HCT116 (cell line): ENCODE data around the gene UBE2J2. TPM values are rescaled to one million over a fixed set of nuclear protein-coding genes. Genes with fewer than 3 reads are reported as not detected.

Experiments used
- ATAC-seq: fragments of 200-7000 bp; cut with Tn5 transposase; 2 replicates; pipeline ENCODE4 v1.9.1; 2020; ENCODE audit warnings: mild to moderate bottlenecking, moderate library complexity
- BruUV-seq: library from RNA; stranded (reverse); fragments of 400-500 nt; replicated peaks from 2 replicates; lab custom pipeline; 2021; lab: Mats Ljungman, UMichigan
- CTCF ChIA-PET: fragments of 300-600 bp; sonication (Branson Sonifier 250); formaldehyde crosslinking; loops from one replicate; lab custom pipeline; 2021; ENCODE audit warnings: antibody characterized with exemption; lab: Charles Lee
- POLR2A ChIA-PET: fragments of 300-600, 350-600 bp; sonication (Branson Sonifier 250); formaldehyde crosslinking; loops from one replicate; lab custom pipeline; 2021; ENCODE audit warnings: antibody characterized with exemption; lab: Charles Lee
- RAD21 ChIA-PET, 2 experiments: fragments of 300-600 bp; sonication (Branson Sonifier 250); formaldehyde crosslinking; loops; one replicate each; lab custom pipeline; 2023; ENCODE audit warnings: low total read pairs in 2 of 2; ENCODE audit not compliant: uncharacterized antibody in 2 of 2, unreplicated experiment in 2 of 2, low non-redundant PET in 1 of 2; lab: Charles Lee
- DNase-seq: peaks from one replicate; pipeline ENCODE4 v3.0.0-alpha.2; 2010; ENCODE audit warnings: low read depth, low spot score
- H2AFZ ChIP-seq: fragments of 200-600 bp; shearing (Covaris generic), sonication (generic); 2 replicates; pipeline ENCODE4 v1.6.1; 2017; ENCODE audit warnings: low read depth, mixed run types, mixed read lengths, antibody characterized with exemption, low read length; ENCODE audit not compliant: poor library complexity, severe bottlenecking
- H3K27ac ChIP-seq: 2 replicates; pipeline ENCODE4 v1.5.1; 2012; ENCODE audit warnings: low read depth, low read length
- H3K27me3 ChIP-seq: fragments of 200-600 bp; sonication (generic); 2 replicates; pipeline ENCODE4 v1.6.1; 2016; ENCODE audit warnings: mixed run types, low read length, mixed read lengths; ENCODE audit not compliant: insufficient read depth
- H3K36me3 ChIP-seq, 2 experiments: fragments of 200-500 bp in 1 of 2; fragments of 200-600 bp in 1 of 2; sonication (Bioruptor generic) in 1 of 2; sonication (generic) in 1 of 2; 2 replicates each; pipeline versions ENCODE4 v1.5.1 to v1.6.1; 2014 to 2016; ENCODE audit warnings: low read length in 2 of 2, inconsistent platforms in 1 of 2, mixed read lengths in 1 of 2, mixed run types in 1 of 2; ENCODE audit not compliant: insufficient read depth in 2 of 2, control insufficient read depth in 1 of 2
- H3K4me1 ChIP-seq, 2 experiments: fragments of 200-600 bp in 1 of 2; sonication (generic) in 1 of 2; 2 replicates each; pipeline versions ENCODE4 v1.5.1 to v1.6.1; 2012 to 2017; ENCODE audit warnings: low read length in 2 of 2, inconsistent platforms in 1 of 2, mild to moderate bottlenecking in 1 of 2, mixed read lengths in 1 of 2, mixed run types in 1 of 2, moderate library complexity in 1 of 2; ENCODE audit not compliant: insufficient read depth in 2 of 2, control insufficient read depth in 1 of 2
- H3K4me2 ChIP-seq: fragments of 200-600 bp; sonication (generic); 2 replicates; pipeline ENCODE4 v1.6.1; 2017; ENCODE audit warnings: mixed run types, low read length, mixed read lengths
- H3K4me3 ChIP-seq, 2 experiments: fragments of 200-600 bp in 1 of 2; sonication (generic) in 1 of 2; replicated peaks in 1 of 2; 2 replicates each; pipeline ENCODE4 v1.5.1; 2011 to 2016; ENCODE audit warnings: low read length in 2 of 2, control low read depth in 1 of 2, low read depth in 1 of 2, mild to moderate bottlenecking in 1 of 2, mixed read lengths in 1 of 2, mixed run types in 1 of 2
- H3K79me2 ChIP-seq: fragments of 200-600 bp; sonication (generic); 2 replicates; pipeline ENCODE4 v1.6.1; 2017; ENCODE audit warnings: mild to moderate bottlenecking, mixed run types, low read length, moderate library complexity, mixed read lengths; ENCODE audit not compliant: insufficient read depth
- H3K9ac ChIP-seq: fragments of 200-600 bp; sonication (generic); 2 replicates; pipeline ENCODE4 v1.6.1; 2016; ENCODE audit warnings: low read length, mixed read lengths
- H3K9me2 ChIP-seq: fragments of 200-600 bp; sonication (generic), shearing (Covaris generic); 2 replicates; pipeline ENCODE4 v1.6.1; 2017; ENCODE audit warnings: mixed run types, mild to moderate bottlenecking, moderate library complexity; ENCODE audit not compliant: insufficient read depth
- H3K9me3 ChIP-seq, 2 experiments: fragments of 200-500 bp in 1 of 2; fragments of 200-600 bp in 1 of 2; sonication (Bioruptor generic) in 1 of 2; sonication (generic) in 1 of 2; 2 replicates each; pipeline ENCODE4 v1.6.1; 2014 to 2017; ENCODE audit warnings: low read length in 2 of 2, mixed read lengths in 2 of 2, inconsistent platforms in 1 of 2, low read depth in 1 of 2, mild to moderate bottlenecking in 1 of 2, mixed run types in 1 of 2, moderate library complexity in 1 of 2; ENCODE audit not compliant: control insufficient read depth in 1 of 2, insufficient read depth in 1 of 2
- H4K20me1 ChIP-seq: fragments of 200-600 bp; sonication (generic), shearing (Covaris generic); 2 replicates; pipeline ENCODE4 v1.6.1; 2017; ENCODE audit warnings: mixed run types, mild to moderate bottlenecking, moderate library complexity; ENCODE audit not compliant: insufficient read depth
- ATF3 ChIP-seq: IDR thresholded peaks from 2 replicates; pipeline ENCODE4 v1.6.1; 2012
- CBX3 ChIP-seq: IDR thresholded peaks from 2 replicates; pipeline ENCODE4 v1.6.1; 2012; ENCODE audit warnings: low read depth
- ELF1 ChIP-seq: IDR thresholded peaks from 2 replicates; pipeline ENCODE4 v1.6.1; 2012; ENCODE audit warnings: low read depth, borderline replicate concordance
- EZH2 ChIP-seq: fragments of 200-600 bp; sonication (generic); IDR thresholded peaks from 2 replicates; pipeline ENCODE4 v1.6.1; 2017; ENCODE audit warnings: antibody characterized with exemption, mixed run types
- EZH2phosphoT487 ChIP-seq: fragments of 200-600 bp; IDR thresholded peaks from 2 replicates; pipeline ENCODE4 v1.6.1; 2018; ENCODE audit warnings: antibody characterized with exemption, borderline replicate concordance
- JUND ChIP-seq: IDR thresholded peaks from 2 replicates; pipeline ENCODE4 v1.6.1; 2012
- MAX ChIP-seq: IDR thresholded peaks from 2 replicates; pipeline ENCODE4 v1.6.1; 2012
- REST ChIP-seq: IDR thresholded peaks from 2 replicates; pipeline ENCODE4 v1.6.1; 2012; ENCODE audit warnings: low read depth
- SP1 ChIP-seq: IDR thresholded peaks from 2 replicates; pipeline ENCODE4 v1.6.1; 2012; ENCODE audit warnings: low read depth
- TCF7L2 ChIP-seq: IDR thresholded peaks from 2 replicates; pipeline ENCODE4 v1.7.0; 2011; ENCODE audit warnings: borderline replicate concordance, inconsistent platforms; ENCODE audit not compliant: insufficient read depth, insufficient read length; ENCODE audit errors: extremely low read depth
- YY1 ChIP-seq: IDR thresholded peaks from 2 replicates; pipeline ENCODE4 v1.6.1; 2011; ENCODE audit warnings: low read length, low read depth, moderate library complexity, mild to moderate bottlenecking; ENCODE audit not compliant: insufficient replicate concordance; ENCODE audit errors: extremely low read depth
- ZBTB33 ChIP-seq: IDR thresholded peaks from 2 replicates; pipeline ENCODE4 v1.6.1; 2011; ENCODE audit warnings: mild to moderate bottlenecking, low read length, moderate library complexity; ENCODE audit not compliant: insufficient replicate concordance; ENCODE audit errors: extremely low read depth
- ZFX ChIP-seq: fragments of 450-650 bp; IDR thresholded peaks from 2 replicates; pipeline ENCODE4 v1.6.1; 2017
- ZNF274 ChIP-seq: fragments of 200-500 bp; sonication (Bioruptor generic); IDR thresholded peaks from 2 replicates; pipeline ENCODE4 v1.6.1; 2014; ENCODE audit warnings: mild to moderate bottlenecking, low read depth, low read length, inconsistent platforms
- intact Hi-C: fragments of 100-400 bp; cut with micrococcal nuclease; formaldehyde crosslinking; loops from 2 replicates; pipeline ENCODE4 v1.10.0; 2022
- total RNA-seq: library from RNA; stranded (reverse); gene quantifications from one replicate; pipeline ENCODE4 v1.2.1, GENCODE V29; 2021; ENCODE audit not compliant: unreplicated experiment

The UBE2J2 gene
- total RNA-seq, 1 experiment from 2014 or later: 67.7 TPM

- ChIA-PET CTCF (no interaction called here), RAD21 (no interaction called here), POLR2A (no interaction called here)
- H3K9me3 ChIP-seq: no peaks in the 10 kb centered on the region
- TF ChIP-seq JUND (no peak), MAX (no peak), ZBTB33 (no peak), REST (no peak), EZH2 (no peak), ATF3 (no peak), ELF1 (no peak), SP1 (no peak), ZFX (no peak), ZNF274 (no peak), TCF7L2 (no peak), EZH2phosphoT487 (no peak), YY1 (no peak), CBX3 (no peak)
- no peaks in the 10 kb centered on the region for H3K79me2 ChIP-seq
- DNase-seq (no peak), ATAC-seq (no peak)
- H3K9me2 ChIP-seq: no peaks in the 10 kb centered on the region
- H3K4me2 ChIP-seq: no peak overlapping the region
- H3K4me3 ChIP-seq: no peak overlapping the region
- intact Hi-C loops: no loop called here
- H3K36me3 ChIP-seq: no peaks in the 10 kb centered on the region
- no TSS peak for BruUV-seq
- H3K27ac ChIP-seq: no peak overlapping the region
- H3K9ac ChIP-seq: no peak overlapping the region
- H4K20me1 ChIP-seq: no peaks in the 10 kb centered on the region
- peaks cover 0 to 15% of the 10 kb centered on the region in 2 experiments; a peak in 2 of 4 replicates for H3K4me1 ChIP-seq
- no peak overlapping the region for H2AFZ ChIP-seq
- no peaks in the 10 kb centered on the region for H3K27me3 ChIP-seq
Observed at GRCh38 chr1:1297802-1298424, 24.3 kb upstream of the UBE2J2 start.
